Measurements from ENCODE around the gene SREK1IP1. TPM values are rescaled to one million over a fixed set of nuclear protein-coding genes. Genes with fewer than 3 reads are reported as not detected.

Gene SREK1IP1
- total RNA-seq, 2 donors from 2014 or later: 24.5 to 28.2 TPM

- no peak overlapping the region for H3K27ac Mint-ChIP-seq
- no peaks in the 10 kb centered on the region for H3K36me3 Mint-ChIP-seq (ENCODE audit: low read depth)
- no peaks in the 10 kb centered on the region for H3K9me3 Mint-ChIP-seq
- H3K4me1 Mint-ChIP-seq: peaks cover 5% of the 10 kb centered on the region
- peaks cover 27% of the 10 kb centered on the region for H3K27me3 Mint-ChIP-seq
- H3K4me3 Mint-ChIP-seq: no peak overlapping the region
- ATAC-seq (replicated peaks): no peak
Measured at GRCh38 chr5:64685866-64686265, 82.6 kb downstream of the SREK1IP1 start.

GRCh38 chr5:64682608-64683007, 85.9 kb downstream of the SREK1IP1 start:
- no peaks in the 10 kb centered on the region for H3K36me3 Mint-ChIP-seq (ENCODE audit: low read depth)
- peaks cover 18% of the 10 kb centered on the region for H3K27me3 Mint-ChIP-seq
- no peak overlapping the region for H3K27ac Mint-ChIP-seq
- ATAC-seq (replicated peaks): no peak
- no peak overlapping the region for H3K4me3 Mint-ChIP-seq
- H3K4me1 Mint-ChIP-seq: no peaks in the 10 kb centered on the region
- no peaks in the 10 kb centered on the region for H3K9me3 Mint-ChIP-seq

- Mint-ChIP-seq H3K4me3 (no peak overlapping the region), H3K27ac (no peak overlapping the region), H3K9me3 (no peaks in the 10 kb centered on the region), H3K27me3 (peaks cover 22% of the 10 kb centered on the region), H3K4me1 (no peaks in the 10 kb centered on the region), H3K36me3 (ENCODE audit: low read depth) (no peaks in the 10 kb centered on the region)
- no peak for ATAC-seq (replicated peaks)
Measured at GRCh38 chr5:64680289-64680688, 88.2 kb downstream of the SREK1IP1 start.

- Mint-ChIP-seq H3K27me3 (peaks cover 22% of the 10 kb centered on the region), H3K27ac (no peak overlapping the region)
Measured at GRCh38 chr5:64678374-64678773, 90.1 kb downstream of the SREK1IP1 start.

GRCh38 chr5:64671678-64672077, 96.8 kb downstream of the SREK1IP1 start:
- Mint-ChIP-seq H3K27me3 (peaks cover 5% of the 10 kb centered on the region), H3K27ac (no peak overlapping the region), H3K36me3 (ENCODE audit: low read depth) (no peaks in the 10 kb centered on the region), H3K4me3 (no peak overlapping the region), H3K4me1 (no peaks in the 10 kb centered on the region), H3K9me3 (no peaks in the 10 kb centered on the region)
- ATAC-seq (replicated peaks): peak; percentile 46

More at GRCh38 chr5:64678374-64678773, 90.1 kb downstream of the SREK1IP1 start:
- no peak for ATAC-seq (replicated peaks)
- Mint-ChIP-seq H3K4me3 (no peak overlapping the region), H3K4me1 (no peaks in the 10 kb centered on the region), H3K9me3 (no peaks in the 10 kb centered on the region), H3K36me3 (ENCODE audit: low read depth) (no peaks in the 10 kb centered on the region)

GRCh38 chr5:64670277-64670676, 98.2 kb downstream of the SREK1IP1 start:
- Mint-ChIP-seq H3K27ac (no peak overlapping the region), H3K4me1 (no peaks in the 10 kb centered on the region), H3K4me3 (no peak overlapping the region), H3K36me3 (ENCODE audit: low read depth) (no peaks in the 10 kb centered on the region), H3K9me3 (no peaks in the 10 kb centered on the region), H3K27me3 (peaks cover 3% of the 10 kb centered on the region)
- no peak for ATAC-seq (replicated peaks)

Other genes starting within 250 kb of the SREK1IP1 start
- not detected for gene SHISAL2B, start 78.2 kb downstream of the SREK1IP1 start, total RNA-seq
- 10 to 100 TPM; 26.7 to 32.5 TPM for gene CWC27, start 239 bp upstream of the SREK1IP1 start, total RNA-seq

All from activated T-helper 17 cell treated with anti-CD3 and anti-CD28 coated beads, Interleukin-2, amount 50 U/mL, for 72 hours (primary cell).